Measurements from ENCODE around the gene USH1C. TPM values are rescaled to one million over a fixed set of nuclear protein-coding genes. Genes with fewer than 3 reads are reported as not detected.

The USH1C gene
- total RNA-seq, 1 donor from 2014 or later: not detected

DNA sequence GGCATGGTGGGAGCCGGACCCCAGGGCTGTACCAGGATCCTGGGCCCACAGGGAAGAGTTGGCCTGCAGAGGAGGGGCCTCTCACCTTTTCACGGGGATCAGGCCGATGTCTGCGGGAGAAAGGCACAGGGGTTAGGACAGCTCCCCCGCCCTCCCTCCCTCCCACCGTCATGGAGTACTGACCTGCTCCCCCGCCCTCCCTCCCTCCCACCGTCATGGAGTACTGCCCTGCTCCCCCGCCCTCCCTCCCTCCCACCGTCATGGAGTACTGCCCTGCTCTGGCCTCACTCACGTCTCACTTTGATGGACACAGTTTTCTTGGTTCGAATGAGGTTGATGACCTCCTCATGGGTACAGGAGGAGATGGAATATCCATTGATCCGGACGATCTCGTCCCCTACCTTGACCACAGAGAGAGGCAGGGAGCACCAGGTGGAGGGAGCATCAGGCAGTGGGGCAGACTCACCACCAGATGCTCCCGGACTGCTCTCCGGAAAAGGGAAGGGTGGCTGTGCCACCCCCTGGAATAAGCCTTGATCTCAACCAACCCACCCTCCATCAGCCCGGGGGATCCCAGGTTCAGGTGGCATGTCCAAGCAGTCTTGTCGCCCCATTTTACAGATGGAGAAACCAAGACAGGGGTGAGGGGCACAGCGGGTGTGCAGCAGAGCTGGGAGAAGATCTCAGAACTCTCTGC, 17.1 kb downstream of the USH1C start:
- no peak for DNase-seq
- TF ChIP-seq, protein P1, sequence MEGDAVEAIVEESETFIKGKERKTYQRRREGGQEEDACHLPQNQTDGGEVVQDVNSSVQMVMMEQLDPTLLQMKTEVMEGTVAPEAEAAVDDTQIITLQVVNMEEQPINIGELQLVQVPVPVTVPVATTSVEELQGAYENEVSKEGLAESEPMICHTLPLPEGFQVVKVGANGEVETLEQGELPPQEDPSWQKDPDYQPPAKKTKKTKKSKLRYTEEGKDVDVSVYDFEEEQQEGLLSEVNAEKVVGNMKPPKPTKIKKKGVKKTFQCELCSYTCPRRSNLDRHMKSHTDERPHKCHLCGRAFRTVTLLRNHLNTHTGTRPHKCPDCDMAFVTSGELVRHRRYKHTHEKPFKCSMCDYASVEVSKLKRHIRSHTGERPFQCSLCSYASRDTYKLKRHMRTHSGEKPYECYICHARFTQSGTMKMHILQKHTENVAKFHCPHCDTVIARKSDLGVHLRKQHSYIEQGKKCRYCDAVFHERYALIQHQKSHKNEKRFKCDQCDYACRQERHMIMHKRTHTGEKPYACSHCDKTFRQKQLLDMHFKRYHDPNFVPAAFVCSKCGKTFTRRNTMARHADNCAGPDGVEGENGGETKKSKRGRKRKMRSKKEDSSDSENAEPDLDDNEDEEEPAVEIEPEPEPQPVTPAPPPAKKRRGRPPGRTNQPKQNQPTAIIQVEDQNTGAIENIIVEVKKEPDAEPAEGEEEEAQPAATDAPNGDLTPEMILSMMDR (IDR thresholded peaks at IDR 0.05; ENCODE audit: partially characterized antibody, unreplicated experiment): no peak
- Mint-ChIP-seq H3K27me3 (ENCODE audit: unreplicated experiment) (peaks cover 2% of the 10 kb centered on the region), H3K36me3 (ENCODE audit: unreplicated experiment) (no peaks in the 10 kb centered on the region), H3K9me3 (ENCODE audit: unreplicated experiment) (no peaks in the 10 kb centered on the region), H3K27ac (ENCODE audit: unreplicated experiment) (no peak overlapping the region), H3K4me3 (ENCODE audit: unreplicated experiment) (no peak overlapping the region), H3K4me1 (ENCODE audit: low read depth, unreplicated experiment) (peaks cover 4% of the 10 kb centered on the region)

DNA sequence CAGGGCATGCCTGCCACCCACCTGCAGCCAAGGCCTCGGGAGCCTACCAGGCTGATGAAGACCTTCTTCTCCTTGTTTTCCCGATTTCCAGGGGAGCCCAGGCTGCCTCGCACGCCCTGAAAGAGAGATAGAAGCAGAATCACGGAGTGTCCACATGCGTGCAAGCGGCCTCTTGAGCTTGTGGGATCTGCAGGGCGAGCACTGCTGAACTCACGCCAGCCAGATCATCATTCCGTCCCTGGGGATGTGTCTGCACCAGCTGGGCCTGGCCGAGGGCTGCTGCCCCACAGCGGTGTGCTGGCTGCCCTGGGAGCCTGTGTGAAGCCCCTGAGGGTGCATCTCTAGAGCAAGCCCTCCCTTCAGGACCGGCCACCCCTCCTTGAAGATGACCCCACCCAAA, 17.9 kb downstream of the USH1C start:
- Mint-ChIP-seq H3K36me3 (ENCODE audit: unreplicated experiment) (no peaks in the 10 kb centered on the region), H3K27ac (ENCODE audit: unreplicated experiment) (no peak overlapping the region), H3K4me3 (ENCODE audit: unreplicated experiment) (no peak overlapping the region), H3K27me3 (ENCODE audit: unreplicated experiment) (peaks cover 4% of the 10 kb centered on the region), H3K9me3 (ENCODE audit: unreplicated experiment) (no peaks in the 10 kb centered on the region), H3K4me1 (ENCODE audit: low read depth, unreplicated experiment) (peaks cover 4% of the 10 kb centered on the region)
- peak; percentile 59 for DNase-seq
- TF ChIP-seq, protein P1 (IDR thresholded peaks at IDR 0.05; ENCODE audit: partially characterized antibody, unreplicated experiment): no peak

DNA sequence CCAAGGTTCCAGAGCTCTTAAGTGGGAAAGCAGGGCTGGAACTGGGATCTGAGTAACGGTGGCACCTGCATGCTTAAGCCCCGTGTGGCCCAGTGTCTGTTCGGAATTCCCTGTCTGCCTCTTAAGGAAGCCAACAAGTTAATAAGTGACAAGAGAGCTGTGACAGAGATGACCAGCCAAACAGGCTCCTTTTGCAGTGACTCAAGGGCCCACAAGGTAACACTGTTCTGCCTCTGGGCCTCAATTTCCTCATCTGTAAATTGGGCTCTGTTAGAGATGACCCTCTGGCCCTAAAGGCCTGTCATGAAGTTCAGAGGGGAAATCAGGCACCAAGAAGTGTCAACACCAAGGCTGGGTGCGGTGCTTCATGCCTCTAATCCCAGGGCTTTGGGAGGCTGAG, 18.6 kb downstream of the USH1C start:
- Mint-ChIP-seq H3K36me3 (ENCODE audit: unreplicated experiment) (no peaks in the 10 kb centered on the region), H3K4me1 (ENCODE audit: low read depth, unreplicated experiment) (peaks cover 4% of the 10 kb centered on the region), H3K27ac (ENCODE audit: unreplicated experiment) (no peak overlapping the region), H3K9me3 (ENCODE audit: unreplicated experiment) (peaks cover 2% of the 10 kb centered on the region), H3K4me3 (ENCODE audit: unreplicated experiment) (no peak overlapping the region), H3K27me3 (ENCODE audit: unreplicated experiment) (peaks cover 6% of the 10 kb centered on the region)
- TF ChIP-seq, protein P1 (IDR thresholded peaks at IDR 0.05; ENCODE audit: partially characterized antibody, unreplicated experiment): no peak
- DNase-seq: no peak

DNA sequence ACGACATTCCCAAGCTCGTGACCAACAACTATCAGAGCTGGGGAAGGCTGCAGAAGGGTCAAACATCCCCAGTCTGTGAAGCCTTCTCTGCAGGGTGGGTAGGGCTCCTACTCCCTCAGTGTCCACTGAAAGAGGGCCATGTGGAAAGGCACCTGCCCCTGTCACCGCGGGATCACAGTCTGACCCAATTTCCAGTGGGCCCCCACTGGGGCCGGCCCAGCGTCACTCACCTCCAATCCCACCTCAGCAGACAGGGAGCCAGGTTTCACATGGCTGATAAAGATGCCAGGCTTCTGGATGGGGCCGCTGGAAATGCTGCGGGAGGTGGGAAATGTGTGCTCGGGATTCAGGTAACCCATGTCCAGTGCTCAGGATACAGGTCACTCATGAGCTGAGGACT, 20.0 kb downstream of the USH1C start:
- Mint-ChIP-seq H3K9me3 (ENCODE audit: unreplicated experiment) (peaks cover 2% of the 10 kb centered on the region), H3K27ac (ENCODE audit: unreplicated experiment) (no peak overlapping the region), H3K4me3 (ENCODE audit: unreplicated experiment) (no peak overlapping the region), H3K27me3 (ENCODE audit: unreplicated experiment) (peaks cover 6% of the 10 kb centered on the region), H3K36me3 (ENCODE audit: unreplicated experiment) (no peaks in the 10 kb centered on the region), H3K4me1 (ENCODE audit: low read depth, unreplicated experiment) (peaks cover 7% of the 10 kb centered on the region)
- TF ChIP-seq, protein P1 (IDR thresholded peaks at IDR 0.05; ENCODE audit: partially characterized antibody, unreplicated experiment): no peak
- DNase-seq: no peak

DNA sequence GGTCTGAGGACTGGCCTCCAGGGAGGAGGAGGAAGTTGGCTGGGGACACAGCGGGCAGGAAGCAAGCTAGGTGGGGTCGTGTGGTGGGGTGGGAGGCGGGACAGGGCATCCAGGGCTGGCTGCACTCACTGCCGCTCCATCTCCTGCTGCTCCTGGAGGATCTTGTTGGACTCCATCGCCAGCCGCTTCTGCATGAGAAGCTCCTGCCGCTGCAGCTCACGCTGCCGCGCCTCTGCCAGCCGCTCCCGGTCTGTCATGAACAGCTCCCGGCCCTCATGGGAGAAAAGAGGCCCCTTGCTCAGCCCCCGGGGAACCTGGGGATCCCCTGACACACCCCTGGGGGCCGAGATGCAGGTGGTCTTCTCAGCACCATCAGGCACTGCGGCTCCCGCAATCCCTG, 21.6 kb downstream of the USH1C start:
- no peak for DNase-seq
- Mint-ChIP-seq H3K4me1 (ENCODE audit: low read depth, unreplicated experiment) (peaks cover 8% of the 10 kb centered on the region), H3K36me3 (ENCODE audit: unreplicated experiment) (no peaks in the 10 kb centered on the region), H3K4me3 (ENCODE audit: unreplicated experiment) (no peak overlapping the region), H3K27me3 (ENCODE audit: unreplicated experiment) (peaks cover 6% of the 10 kb centered on the region), H3K9me3 (ENCODE audit: unreplicated experiment) (peaks cover 2% of the 10 kb centered on the region), H3K27ac (ENCODE audit: unreplicated experiment) (no peak overlapping the region)
- TF ChIP-seq, protein P1 (IDR thresholded peaks at IDR 0.05; ENCODE audit: partially characterized antibody, unreplicated experiment): no peak
